NOMO-1 (cell line): ENCODE data around the gene LIN9.
A peak's percentile ranks its signal among the peaks of the same experiment; 100 is the strongest.
"Not testable (repeated sequence)": the region's sequence is repeated elsewhere in the genome, so short reads cannot be mapped to it uniquely, and the experiment has no call there.

Source experiments
- DNase-seq, 2 experiments: peaks; one replicate each; lab custom pipeline; 2025; ENCODE audit not compliant: unreplicated experiment in 2 of 2; lab: John Stamatoyannopoulos, UW

Gene LIN9, protein sequence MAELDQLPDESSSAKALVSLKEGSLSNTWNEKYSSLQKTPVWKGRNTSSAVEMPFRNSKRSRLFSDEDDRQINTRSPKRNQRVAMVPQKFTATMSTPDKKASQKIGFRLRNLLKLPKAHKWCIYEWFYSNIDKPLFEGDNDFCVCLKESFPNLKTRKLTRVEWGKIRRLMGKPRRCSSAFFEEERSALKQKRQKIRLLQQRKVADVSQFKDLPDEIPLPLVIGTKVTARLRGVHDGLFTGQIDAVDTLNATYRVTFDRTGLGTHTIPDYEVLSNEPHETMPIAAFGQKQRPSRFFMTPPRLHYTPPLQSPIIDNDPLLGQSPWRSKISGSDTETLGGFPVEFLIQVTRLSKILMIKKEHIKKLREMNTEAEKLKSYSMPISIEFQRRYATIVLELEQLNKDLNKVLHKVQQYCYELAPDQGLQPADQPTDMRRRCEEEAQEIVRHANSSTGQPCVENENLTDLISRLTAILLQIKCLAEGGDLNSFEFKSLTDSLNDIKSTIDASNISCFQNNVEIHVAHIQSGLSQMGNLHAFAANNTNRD

GRCh38 chr1:226308723-226309397 is at the start of gene LIN9:
Gene LIN9, minus strand, starts transcription at chr1:226309164. Its CDS starts 25 bp downstream, at chr1:226309139.
- peak; percentile 83 to 91 for DNase-seq

- DNase-seq, result no peak
Observed at GRCh38 chr1:226357416-226357815, 48.5 kb upstream of the LIN9 start.

DNA sequence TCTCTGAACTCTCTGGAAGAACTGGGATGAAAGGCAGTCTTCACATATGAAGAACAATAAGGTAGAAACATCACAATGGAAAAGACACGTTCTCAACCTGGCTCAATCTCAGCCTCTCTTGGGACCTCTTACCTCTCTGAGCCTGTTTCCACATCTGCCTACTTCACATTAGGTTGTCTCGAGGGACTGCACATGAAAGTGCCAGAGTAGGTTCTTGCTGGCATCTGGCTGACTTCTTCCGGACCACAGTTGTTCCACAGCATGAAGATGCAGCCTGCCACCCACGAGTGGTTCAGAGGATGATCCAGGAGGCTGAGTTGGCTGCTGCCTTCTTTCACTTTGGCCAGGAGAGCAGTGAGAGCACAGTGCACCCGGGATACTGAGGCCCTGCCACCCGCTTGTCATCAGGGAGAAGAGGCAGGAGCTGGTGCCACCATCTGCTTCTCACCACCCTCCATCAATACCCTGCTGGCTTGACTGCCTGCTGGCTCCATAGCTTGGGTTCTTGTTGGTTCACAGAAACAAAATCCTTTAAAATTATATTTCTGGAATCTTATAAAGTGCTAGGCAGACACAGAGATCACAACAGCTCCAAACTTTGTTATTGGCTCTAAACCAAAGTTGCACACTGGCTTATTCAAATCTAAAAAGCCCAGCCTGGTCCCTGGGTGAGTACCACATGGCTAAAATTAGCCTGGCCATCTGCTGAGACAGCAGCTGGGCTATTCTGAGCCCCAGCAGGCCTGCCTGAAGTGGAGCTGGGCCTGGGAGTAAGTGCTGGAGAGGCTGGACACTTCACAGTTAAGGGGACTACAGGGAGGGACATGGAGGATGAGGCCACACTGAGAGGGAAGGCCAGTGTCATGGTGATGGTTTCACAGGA is 46.9 kb upstream of the LIN9 start:
- no peak for DNase-seq

DNA sequence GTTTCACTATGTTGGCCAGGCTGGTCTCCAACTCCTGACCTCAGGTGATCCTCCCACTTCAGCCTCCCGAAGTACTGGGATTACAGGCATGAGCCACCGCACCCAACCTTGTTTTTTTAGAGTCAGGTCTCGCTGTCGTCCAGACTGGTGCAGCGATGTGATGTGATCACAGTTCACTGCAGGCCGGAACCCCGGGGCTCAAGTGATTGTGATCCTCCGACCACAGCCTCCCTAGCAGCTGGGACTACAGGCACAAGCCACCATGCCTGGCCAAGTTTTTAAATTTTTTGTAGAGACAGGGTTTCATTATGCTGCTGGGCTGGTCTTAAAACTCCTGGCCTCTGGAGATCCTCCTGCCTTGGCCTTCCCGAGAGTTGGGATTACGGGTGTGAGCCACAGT is 46.1 kb upstream of the LIN9 start:
- no peak for DNase-seq

DNA sequence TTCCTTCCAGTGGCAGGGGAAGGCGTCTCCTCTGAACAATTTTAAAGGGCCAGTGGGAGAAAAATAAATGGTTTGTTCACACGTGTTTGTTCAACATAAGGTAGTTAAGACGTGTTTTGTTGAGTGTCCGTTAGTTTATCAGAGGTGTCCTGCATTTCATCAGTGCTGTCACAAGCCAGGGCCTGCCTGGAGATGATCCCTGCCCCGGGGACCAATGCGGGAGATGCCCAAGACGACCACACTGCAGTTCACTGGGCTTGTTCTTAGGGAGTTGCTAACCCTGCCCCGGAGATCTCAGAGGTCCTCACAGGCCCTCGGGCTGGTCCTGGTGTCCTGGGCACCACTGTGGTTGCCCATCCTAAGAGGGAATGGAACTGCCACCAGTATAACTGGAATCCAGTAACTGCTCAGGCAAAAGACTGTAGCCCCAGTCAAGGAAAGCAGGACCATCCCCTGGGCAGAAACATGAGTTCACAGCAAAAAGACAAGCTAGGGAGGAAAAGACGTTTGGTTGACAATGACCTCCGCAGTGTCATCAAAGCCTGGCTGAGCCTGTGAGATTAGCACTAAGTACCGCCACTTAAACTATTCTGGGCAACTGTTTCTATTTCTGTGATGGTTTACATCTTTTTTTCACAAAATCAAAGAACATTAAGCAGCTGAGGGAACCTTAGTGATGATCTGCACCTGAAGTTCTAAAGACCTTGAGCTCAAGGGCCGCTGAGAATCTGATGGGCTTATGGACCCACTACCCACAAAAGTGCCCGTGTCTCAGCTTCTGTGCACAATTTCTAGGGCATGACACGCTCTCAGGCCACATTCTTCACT is 44.9 kb upstream of the LIN9 start:
- no peak for DNase-seq

- DNase-seq, result peak in 1 of 2 experiments; percentile 10
Observed at GRCh38 chr1:226351709-226352108, 42.7 kb upstream of the LIN9 start.

DNA sequence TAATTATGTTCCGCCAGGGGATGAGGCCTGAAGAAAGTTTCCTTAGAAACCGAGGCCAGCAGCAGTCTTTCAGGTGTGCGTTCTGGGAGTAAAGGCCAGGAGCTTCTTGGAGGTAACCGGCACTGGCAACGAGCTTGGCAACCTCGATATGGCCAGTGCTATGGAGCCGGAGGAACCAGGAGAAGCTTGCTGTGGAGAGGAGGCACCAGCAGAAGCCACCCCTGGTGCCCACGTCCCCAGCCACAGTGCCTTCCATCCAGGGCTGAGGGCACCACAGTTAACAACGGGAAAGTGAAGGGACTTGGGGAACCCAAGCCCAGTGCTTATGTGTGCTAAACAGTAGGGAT is 41.5 kb upstream of the LIN9 start:
- DNase-seq, result no peak

DNA sequence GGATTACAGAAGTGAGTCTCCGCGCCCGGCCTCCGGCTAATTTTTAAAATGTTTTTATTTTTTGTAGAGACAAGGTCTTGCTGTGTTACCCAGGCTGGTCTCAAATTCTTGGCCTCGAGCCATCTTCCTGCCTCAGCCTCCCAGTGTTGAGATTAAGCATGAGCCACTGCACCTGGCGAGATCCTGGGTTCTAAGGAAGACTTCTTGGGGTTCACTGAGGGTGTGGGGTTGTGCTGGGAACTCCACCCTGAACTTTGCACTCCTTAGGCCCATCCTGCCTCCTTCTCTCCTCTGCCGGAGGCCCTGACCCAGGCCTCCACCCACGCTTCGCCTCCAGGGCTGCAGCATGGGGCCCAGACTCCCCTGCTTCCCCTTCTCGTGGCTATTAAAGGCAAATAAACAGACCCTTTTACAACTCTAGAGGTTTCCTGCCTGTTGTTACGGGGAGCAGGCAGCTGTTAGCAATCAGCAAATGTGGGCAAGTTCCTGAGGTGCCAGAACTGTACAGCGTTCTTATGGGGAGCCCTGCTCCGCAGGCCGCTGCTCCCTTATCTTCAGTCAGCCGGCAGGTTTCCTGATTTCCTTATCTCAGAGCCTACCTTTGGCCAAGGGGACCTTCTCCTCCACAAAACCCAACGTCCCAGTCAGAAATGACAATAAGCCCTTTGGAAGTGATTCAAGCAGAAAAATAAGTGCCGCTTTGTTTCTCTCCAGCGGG is 41.0 kb upstream of the LIN9 start:
- peak; percentile 30 to 48 for DNase-seq

GRCh38 chr1:226349081-226349480 is 40.1 kb upstream of the LIN9 start:
- DNase-seq, result no peak

- no peak for DNase-seq
Observed at GRCh38 chr1:226344441-226345259, 35.7 kb upstream of the LIN9 start.

DNA sequence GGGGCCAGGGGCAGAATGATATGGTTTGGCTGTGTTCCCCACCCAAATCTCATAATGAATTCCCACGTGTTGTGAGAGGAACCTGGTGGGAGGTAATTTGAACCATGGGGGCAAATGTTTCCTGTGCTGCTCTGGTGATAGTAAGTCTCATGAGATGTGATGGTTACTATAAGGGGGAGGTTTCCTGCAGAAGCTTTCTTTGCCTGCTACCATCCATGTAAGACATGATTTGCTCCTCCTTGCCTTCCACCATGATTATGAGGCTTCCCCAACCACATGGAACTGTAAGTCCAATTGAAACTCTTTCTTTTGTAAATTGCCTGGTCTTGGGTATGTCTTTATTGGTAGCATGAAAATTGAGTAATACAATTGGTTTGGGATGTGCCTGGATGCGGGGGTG is 33.7 kb upstream of the LIN9 start:
- no peak for DNase-seq

- not testable (repeated sequence) for DNase-seq
Observed at GRCh38 chr1:226340111-226340510, 31.1 kb upstream of the LIN9 start.

GRCh38 chr1:226337276-226337875 is 28.4 kb upstream of the LIN9 start:
- no peak for DNase-seq

GRCh38 chr1:226335661-226336060 is 26.7 kb upstream of the LIN9 start:
- no peak for DNase-seq

DNA sequence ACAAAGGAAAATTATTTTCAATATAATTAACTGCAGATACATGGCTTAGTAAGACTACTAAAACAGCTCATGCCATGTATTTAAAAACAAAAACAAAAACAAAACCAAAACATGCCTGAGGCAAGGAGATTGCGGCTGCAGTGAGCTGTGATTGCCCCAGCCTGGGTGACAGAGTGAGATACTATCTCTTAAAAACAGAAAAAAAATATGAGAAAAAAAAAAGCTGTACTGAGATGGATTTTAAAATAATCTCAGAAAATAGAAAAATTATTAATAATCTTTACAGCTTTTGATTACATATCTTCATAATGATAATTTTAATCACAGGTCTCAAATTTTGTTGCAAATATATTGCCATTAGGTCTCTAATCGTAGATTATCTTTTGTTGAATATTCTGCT is 24.0 kb upstream of the LIN9 start:
- DNase-seq, result no peak

DNA sequence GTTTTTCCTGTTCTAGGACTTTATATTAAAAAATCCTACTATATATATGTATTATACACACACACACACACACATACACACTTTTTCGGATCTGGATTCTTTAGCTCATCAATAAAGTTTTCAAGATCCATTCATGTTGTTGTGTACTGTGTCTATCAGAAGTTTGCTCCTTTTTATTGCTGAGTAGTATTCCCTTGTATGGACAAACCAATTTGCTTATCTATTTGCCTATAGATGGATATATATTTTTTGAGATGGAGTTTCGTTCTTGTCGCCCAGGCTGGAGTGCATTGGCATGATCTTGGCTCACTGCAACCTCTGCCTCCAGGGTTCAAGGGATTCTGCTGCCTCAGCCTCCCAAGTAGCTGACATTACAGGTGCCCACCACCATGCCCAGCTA is 20.3 kb upstream of the LIN9 start:
- DNase-seq, result no peak

- DNase-seq, result no peak
Observed at GRCh38 chr1:226327761-226328162, 18.8 kb upstream of the LIN9 start.

GRCh38 chr1:226325178-226325577 is 16.2 kb upstream of the LIN9 start:
- DNase-seq, result no peak
